ENCODE data around the gene ZNF24.

Gene ZNF24

GRCh38 chr18:35343936-35344735 lies at the start of gene ZNF24:
TSS of gene ZNF24 (minus strand) at chr18:35344420. CDS start at chr18:35340650, 3,770 bp downstream.
- no peaks in the 10 kb centered on the region for H3K9me3 ChIP-seq (ENCODE audit: control insufficient read depth, insufficient read depth, low read length)
- peaks cover 3% of the 10 kb centered on the region for H3K4me1 ChIP-seq (ENCODE audit: control insufficient read depth, insufficient read depth, low read length)
- no peaks in the 10 kb centered on the region for H3K27me3 ChIP-seq (ENCODE audit: control insufficient read depth, insufficient read depth, low read length)
- peak within 1 kb of the TSS; percentile 98 for H3K9ac ChIP-seq (ENCODE audit: low read depth, low read length)
- H3K36me3 ChIP-seq (ENCODE audit: control insufficient read depth, insufficient read depth, low read length) = peaks cover 13% of the 10 kb centered on the region
- H3K4me3 ChIP-seq (ENCODE audit: low read depth, low read length) = peak within 1 kb of the TSS; percentile 91

- no peak overlapping the region for H3K4me3 ChIP-seq (ENCODE audit: low read depth, low read length)
- no peaks in the 10 kb centered on the region for H3K36me3 ChIP-seq (ENCODE audit: control insufficient read depth, insufficient read depth, low read length)
- H3K27me3 ChIP-seq (ENCODE audit: control insufficient read depth, insufficient read depth, low read length) = no peaks in the 10 kb centered on the region
- no peaks in the 10 kb centered on the region for H3K9me3 ChIP-seq (ENCODE audit: control insufficient read depth, insufficient read depth, low read length)
- H3K9ac ChIP-seq (ENCODE audit: low read depth, low read length) = no peak overlapping the region
- H3K4me1 ChIP-seq (ENCODE audit: control insufficient read depth, insufficient read depth, low read length) = no peaks in the 10 kb centered on the region
Observed at GRCh38 chr18:35393716-35394115, 49.5 kb upstream of the ZNF24 start.

- H3K36me3 ChIP-seq (ENCODE audit: control insufficient read depth, insufficient read depth, low read length) = no peaks in the 10 kb centered on the region
Observed at GRCh38 chr18:35392375-35392774, 48.2 kb upstream of the ZNF24 start.

GRCh38 chr18:35390951-35391700 lies 46.9 kb upstream of the ZNF24 start:
- peaks cover 3% of the 10 kb centered on the region for H3K4me1 ChIP-seq (ENCODE audit: control insufficient read depth, insufficient read depth, low read length)
- no peaks in the 10 kb centered on the region for H3K36me3 ChIP-seq (ENCODE audit: control insufficient read depth, insufficient read depth, low read length)
- H3K27me3 ChIP-seq (ENCODE audit: control insufficient read depth, insufficient read depth, low read length) = no peaks in the 10 kb centered on the region
- H3K4me3 ChIP-seq (ENCODE audit: low read depth, low read length) = no peak overlapping the region
- H3K9me3 ChIP-seq (ENCODE audit: control insufficient read depth, insufficient read depth, low read length) = no peaks in the 10 kb centered on the region
- H3K9ac ChIP-seq (ENCODE audit: low read depth, low read length) = no peak overlapping the region

More at GRCh38 chr18:35392375-35392774, 48.2 kb upstream of the ZNF24 start:
- Histone ChIP-seq H3K9me3 (ENCODE audit: control insufficient read depth, insufficient read depth, low read length) (no peaks in the 10 kb centered on the region), H3K4me1 (ENCODE audit: control insufficient read depth, insufficient read depth, low read length) (no peaks in the 10 kb centered on the region), H3K27me3 (ENCODE audit: control insufficient read depth, insufficient read depth, low read length) (no peaks in the 10 kb centered on the region), H3K9ac (ENCODE audit: low read depth, low read length) (no peak overlapping the region), H3K4me3 (ENCODE audit: low read depth, low read length) (no peak overlapping the region)

- Histone ChIP-seq H3K27me3 (ENCODE audit: control insufficient read depth, insufficient read depth, low read length) (no peaks in the 10 kb centered on the region), H3K9ac (ENCODE audit: low read depth, low read length) (no peak overlapping the region), H3K9me3 (ENCODE audit: control insufficient read depth, insufficient read depth, low read length) (no peaks in the 10 kb centered on the region), H3K36me3 (ENCODE audit: control insufficient read depth, insufficient read depth, low read length) (no peaks in the 10 kb centered on the region), H3K4me1 (ENCODE audit: control insufficient read depth, insufficient read depth, low read length) (peaks cover 3% of the 10 kb centered on the region), H3K4me3 (ENCODE audit: low read depth, low read length) (no peak overlapping the region)
Observed at GRCh38 chr18:35389095-35389618, 44.9 kb upstream of the ZNF24 start.

- Histone ChIP-seq H3K4me3 (ENCODE audit: low read depth, low read length) (no peak overlapping the region), H3K36me3 (ENCODE audit: control insufficient read depth, insufficient read depth, low read length) (no peaks in the 10 kb centered on the region), H3K27me3 (ENCODE audit: control insufficient read depth, insufficient read depth, low read length) (no peaks in the 10 kb centered on the region), H3K9me3 (ENCODE audit: control insufficient read depth, insufficient read depth, low read length) (no peaks in the 10 kb centered on the region), H3K9ac (ENCODE audit: low read depth, low read length) (no peak overlapping the region), H3K4me1 (ENCODE audit: control insufficient read depth, insufficient read depth, low read length) (peaks cover 3% of the 10 kb centered on the region)
Observed at GRCh38 chr18:35387152-35387571, 42.9 kb upstream of the ZNF24 start.

- Histone ChIP-seq H3K27me3 (ENCODE audit: control insufficient read depth, insufficient read depth, low read length) (no peaks in the 10 kb centered on the region), H3K9me3 (ENCODE audit: control insufficient read depth, insufficient read depth, low read length) (no peaks in the 10 kb centered on the region), H3K4me1 (ENCODE audit: control insufficient read depth, insufficient read depth, low read length) (peaks cover 3% of the 10 kb centered on the region), H3K4me3 (ENCODE audit: low read depth, low read length) (no peak overlapping the region), H3K9ac (ENCODE audit: low read depth, low read length) (no peak overlapping the region), H3K36me3 (ENCODE audit: control insufficient read depth, insufficient read depth, low read length) (no peaks in the 10 kb centered on the region)
Observed at GRCh38 chr18:35386600-35387100, 42.4 kb upstream of the ZNF24 start.

GRCh38 chr18:35383136-35383535 lies 38.9 kb upstream of the ZNF24 start:
- Histone ChIP-seq H3K4me3 (ENCODE audit: low read depth, low read length) (no peak overlapping the region), H3K4me1 (ENCODE audit: control insufficient read depth, insufficient read depth, low read length) (peaks cover 3% of the 10 kb centered on the region), H3K9me3 (ENCODE audit: control insufficient read depth, insufficient read depth, low read length) (no peaks in the 10 kb centered on the region), H3K27me3 (ENCODE audit: control insufficient read depth, insufficient read depth, low read length) (peaks cover 10% of the 10 kb centered on the region), H3K36me3 (ENCODE audit: control insufficient read depth, insufficient read depth, low read length) (no peaks in the 10 kb centered on the region), H3K9ac (ENCODE audit: low read depth, low read length) (no peak overlapping the region)

- Histone ChIP-seq H3K4me3 (ENCODE audit: low read depth, low read length) (no peak overlapping the region), H3K36me3 (ENCODE audit: control insufficient read depth, insufficient read depth, low read length) (no peaks in the 10 kb centered on the region), H3K9me3 (ENCODE audit: control insufficient read depth, insufficient read depth, low read length) (no peaks in the 10 kb centered on the region), H3K4me1 (ENCODE audit: control insufficient read depth, insufficient read depth, low read length) (peaks cover 5% of the 10 kb centered on the region), H3K9ac (ENCODE audit: low read depth, low read length) (no peak overlapping the region), H3K27me3 (ENCODE audit: control insufficient read depth, insufficient read depth, low read length) (peaks cover 12% of the 10 kb centered on the region)
Observed at GRCh38 chr18:35379421-35379820, 35.2 kb upstream of the ZNF24 start.

GRCh38 chr18:35378574-35378896 lies 34.3 kb upstream of the ZNF24 start:
- no peak overlapping the region for H3K9ac ChIP-seq (ENCODE audit: low read depth, low read length)
- no peak overlapping the region for H3K4me3 ChIP-seq (ENCODE audit: low read depth, low read length)
- H3K4me1 ChIP-seq (ENCODE audit: control insufficient read depth, insufficient read depth, low read length) = peaks cover 5% of the 10 kb centered on the region
- H3K36me3 ChIP-seq (ENCODE audit: control insufficient read depth, insufficient read depth, low read length) = no peaks in the 10 kb centered on the region
- H3K27me3 ChIP-seq (ENCODE audit: control insufficient read depth, insufficient read depth, low read length) = peaks cover 12% of the 10 kb centered on the region
- no peaks in the 10 kb centered on the region for H3K9me3 ChIP-seq (ENCODE audit: control insufficient read depth, insufficient read depth, low read length)

GRCh38 chr18:35377875-35378573 lies 33.8 kb upstream of the ZNF24 start:
- H3K27me3 ChIP-seq (ENCODE audit: control insufficient read depth, insufficient read depth, low read length) = peaks cover 12% of the 10 kb centered on the region
- no peaks in the 10 kb centered on the region for H3K9me3 ChIP-seq (ENCODE audit: control insufficient read depth, insufficient read depth, low read length)
- H3K4me3 ChIP-seq (ENCODE audit: low read depth, low read length) = peak overlapping the region; percentile 88
- H3K9ac ChIP-seq (ENCODE audit: low read depth, low read length) = no peak overlapping the region
- no peaks in the 10 kb centered on the region for H3K36me3 ChIP-seq (ENCODE audit: control insufficient read depth, insufficient read depth, low read length)
- peaks cover 5% of the 10 kb centered on the region for H3K4me1 ChIP-seq (ENCODE audit: control insufficient read depth, insufficient read depth, low read length)
